Activated T-cell treated with anti-CD3 and anti-CD28 coated beads for 48 hours (primary cell): ENCODE measurements around the gene MBNL1.

Experiments
- DNase-seq: peaks from one replicate; pipeline ENCODE4 v3.0.0-alpha.2; 2020; ENCODE audit warnings: low read depth

MBNL1 gene

GRCh38 chr3:152276681-152277080, 8.0 kb downstream of the MBNL1 start:
- DNase-seq, result no peak

- DNase-seq, result no peak
Observed at GRCh38 chr3:152277198-152277597, 8.5 kb downstream of the MBNL1 start.

GRCh38 chr3:152278756-152279427, 10.2 kb downstream of the MBNL1 start:
- DNase-seq, result no peak

- no peak for DNase-seq
Observed at GRCh38 chr3:152279479-152279878, 10.8 kb downstream of the MBNL1 start.

- DNase-seq, result no peak
Observed at GRCh38 chr3:152280539-152280938, 11.8 kb downstream of the MBNL1 start.

- no peak for DNase-seq
Observed at GRCh38 chr3:152281133-152281713, 12.5 kb downstream of the MBNL1 start.

GRCh38 chr3:152282813-152283212, 14.1 kb downstream of the MBNL1 start:
- no peak for DNase-seq

- no peak for DNase-seq
Observed at GRCh38 chr3:152283492-152284381, 15.0 kb downstream of the MBNL1 start.

- no peak for DNase-seq
Observed at GRCh38 chr3:152284906-152285305, 16.2 kb downstream of the MBNL1 start.

- DNase-seq, result no peak
Observed at GRCh38 chr3:152285509-152285908, 16.8 kb downstream of the MBNL1 start.

- DNase-seq, result no peak
Observed at GRCh38 chr3:152287898-152288576, 19.3 kb downstream of the MBNL1 start.

- no peak for DNase-seq
Observed at GRCh38 chr3:152288681-152289080, 20.0 kb downstream of the MBNL1 start.

GRCh38 chr3:152289708-152290107, 21.0 kb downstream of the MBNL1 start:
- DNase-seq, result no peak

GRCh38 chr3:152290374-152290773, 21.6 kb downstream of the MBNL1 start:
- no peak for DNase-seq

GRCh38 chr3:152291238-152291637, 22.5 kb downstream of the MBNL1 start:
- no peak for DNase-seq

GRCh38 chr3:152291649-152292066, 22.9 kb downstream of the MBNL1 start:
- no peak for DNase-seq

GRCh38 chr3:152292366-152292765, 23.6 kb downstream of the MBNL1 start:
- DNase-seq, result no peak

- DNase-seq, result no peak
Observed at GRCh38 chr3:152293347-152294006, 24.7 kb downstream of the MBNL1 start.

GRCh38 chr3:152295344-152295743, 26.6 kb downstream of the MBNL1 start:
- no peak for DNase-seq

GRCh38 chr3:152295806-152296205, 27.1 kb downstream of the MBNL1 start:
- DNase-seq, result no peak

GRCh38 chr3:152296382-152296781, 27.7 kb downstream of the MBNL1 start:
- DNase-seq, result no peak

GRCh38 chr3:152296971-152297370, 28.2 kb downstream of the MBNL1 start:
- no peak for DNase-seq
